Uterus (tissue), 2 donors: ENCODE results near the gene NT5C2.

ENCODE experiments used
- POLR2A ChIP-seq, 2 donors: fragments of 450-650 bp; IDR thresholded peaks; one replicate each; pipeline ENCODE4 v1.6.1; 2016; ENCODE audit warnings: antibody characterized with exemption in 2 of 2, mild to moderate bottlenecking in 1 of 2, moderate library complexity in 1 of 2
- TF ChIP-seq, protein P1 (sequence below), 4 experiments: fragments of 200-600 bp in 2 of 4; fragments of 450-650 bp in 2 of 4; sonication (generic) in 2 of 4; IDR thresholded peaks; one replicate each; pipeline ENCODE4 v1.5.1; 2016 to 2019; ENCODE audit warnings: antibody characterized with exemption in 4 of 4, mild to moderate bottlenecking in 2 of 4, moderate library complexity in 1 of 4

DNA sequence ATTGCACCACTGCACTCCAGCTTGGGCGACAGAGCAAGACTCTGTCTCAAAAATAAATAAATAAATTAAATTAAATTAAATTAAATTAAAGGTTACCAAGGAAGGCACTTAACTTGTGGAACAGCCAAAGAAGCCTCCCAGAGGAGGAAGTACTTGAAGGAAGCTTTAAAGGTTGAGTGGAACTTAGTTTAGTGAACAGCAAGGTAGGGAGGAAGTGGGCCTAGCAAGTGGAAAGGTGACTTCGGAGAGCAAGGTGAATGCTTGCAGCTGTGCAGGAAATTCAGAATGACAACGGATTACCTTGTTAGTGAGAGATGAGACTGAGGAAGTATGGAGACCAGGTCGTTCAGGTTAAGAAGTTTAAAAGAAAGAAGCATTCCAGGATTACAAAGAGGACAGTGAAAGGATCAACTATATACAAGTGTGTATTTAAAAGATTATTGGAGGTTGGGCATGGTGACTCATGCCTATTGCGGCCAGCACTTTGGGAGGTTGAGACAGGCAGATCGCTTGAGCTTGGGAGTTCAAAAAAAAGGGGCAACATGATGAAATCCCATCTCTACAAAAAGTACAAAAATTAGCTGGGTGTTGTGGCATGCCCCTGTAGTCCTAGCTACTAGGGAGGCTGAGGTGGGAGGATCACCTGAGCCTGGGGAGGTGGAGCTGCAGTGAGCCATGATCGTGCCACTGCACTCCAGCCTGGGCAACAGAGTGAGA lies 39.9 kb upstream of the NT5C2 start:
- TF ChIP-seq, protein P1, sequence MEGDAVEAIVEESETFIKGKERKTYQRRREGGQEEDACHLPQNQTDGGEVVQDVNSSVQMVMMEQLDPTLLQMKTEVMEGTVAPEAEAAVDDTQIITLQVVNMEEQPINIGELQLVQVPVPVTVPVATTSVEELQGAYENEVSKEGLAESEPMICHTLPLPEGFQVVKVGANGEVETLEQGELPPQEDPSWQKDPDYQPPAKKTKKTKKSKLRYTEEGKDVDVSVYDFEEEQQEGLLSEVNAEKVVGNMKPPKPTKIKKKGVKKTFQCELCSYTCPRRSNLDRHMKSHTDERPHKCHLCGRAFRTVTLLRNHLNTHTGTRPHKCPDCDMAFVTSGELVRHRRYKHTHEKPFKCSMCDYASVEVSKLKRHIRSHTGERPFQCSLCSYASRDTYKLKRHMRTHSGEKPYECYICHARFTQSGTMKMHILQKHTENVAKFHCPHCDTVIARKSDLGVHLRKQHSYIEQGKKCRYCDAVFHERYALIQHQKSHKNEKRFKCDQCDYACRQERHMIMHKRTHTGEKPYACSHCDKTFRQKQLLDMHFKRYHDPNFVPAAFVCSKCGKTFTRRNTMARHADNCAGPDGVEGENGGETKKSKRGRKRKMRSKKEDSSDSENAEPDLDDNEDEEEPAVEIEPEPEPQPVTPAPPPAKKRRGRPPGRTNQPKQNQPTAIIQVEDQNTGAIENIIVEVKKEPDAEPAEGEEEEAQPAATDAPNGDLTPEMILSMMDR (IDR thresholded peaks at IDR 0.05): no peak
- TF ChIP-seq POLR2A (IDR thresholded peaks at IDR 0.05): no peak
